ENCODE measurements around the gene SLC35A2. TPM values are rescaled to one million over a fixed set of nuclear protein-coding genes. Genes with fewer than 3 reads are reported as not detected.

SLC35A2 gene
- total and polyA plus RNA-seq, 2 of the 4 experiments (the other 2 are of a cell fraction), result 10.8 to 48.3 TPM

DNA sequence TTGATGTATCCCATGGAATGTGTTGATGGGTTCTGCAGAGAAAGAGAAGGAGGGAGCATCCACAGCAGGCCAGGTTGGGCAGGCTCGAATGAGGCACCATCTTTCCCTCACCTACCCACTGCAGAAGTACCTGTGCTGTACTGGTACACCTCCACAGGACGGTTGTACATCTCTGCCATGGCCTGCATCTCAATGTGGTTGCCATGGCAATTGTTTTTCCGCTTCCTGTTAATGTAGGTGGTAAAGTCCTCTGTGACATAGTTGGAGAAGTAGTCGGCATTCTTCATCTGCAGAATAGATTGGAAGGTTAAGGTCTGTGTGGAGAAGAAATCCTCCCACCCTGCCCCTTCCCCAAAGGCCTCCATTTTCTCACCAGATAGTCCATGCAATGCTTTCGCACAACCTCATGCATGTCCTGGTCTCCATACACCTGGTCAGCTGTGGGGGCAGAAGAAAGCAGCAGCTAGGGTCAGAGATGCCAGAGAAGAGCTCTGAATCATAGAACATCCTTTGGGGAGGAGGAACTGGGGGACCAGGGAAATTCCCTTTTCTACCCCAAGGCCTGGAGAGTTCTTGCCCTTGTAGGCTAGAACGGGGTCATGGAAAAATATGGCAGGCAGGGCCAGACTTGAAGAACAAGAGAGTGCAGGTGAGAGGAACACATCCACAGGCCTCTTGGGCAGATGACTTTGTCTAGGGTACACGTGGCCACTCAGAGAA lies 23.3 kb upstream of the SLC35A2 start:
- H3K27ac ChIP-seq (ENCODE audit: insufficient read depth, low read length), result no peak overlapping the region
- no peak overlapping the region for H3K56ac ChIP-seq (ENCODE audit: extremely low read depth, insufficient read depth, low read length)
- dilution Hi-C loops (cut with HindIII; ENCODE audit: low sequenced_read_pairs, unreplicated experiment), result no loop called here
- no peak overlapping the region for H4K91ac ChIP-seq (ENCODE audit: insufficient read depth, low read depth, low read length)
- no TSS peak for BruUV-seq (replicated peaks)
- no peak for ATAC-seq (ENCODE audit: low read depth)
- H2AFZ ChIP-seq (replicated peaks; ENCODE audit: low read length, poor library complexity), result no peak overlapping the region
- WGBS, 2 experiments (ENCODE audit: extremely low coverage in 2 of 2, insufficient read length in 1 of 2), result no CpG with 5 or more reads among the region's 7 CpGs
- no peak overlapping the region for H2BK20ac ChIP-seq (ENCODE audit: low read depth, low read length)
- no peak overlapping the region for H3K14ac ChIP-seq (replicated peaks; ENCODE audit: low read depth, low read length)
- POLR2A ChIA-PET (ENCODE audit: unreplicated experiment), result no interaction called here
- H2AK9ac ChIP-seq (replicated peaks; ENCODE audit: low read depth, low read length, poor library complexity), result no peak overlapping the region
- CTCF ChIA-PET, result no interaction called here
- no peak for DNase-seq
- H4K5ac ChIP-seq (ENCODE audit: low read depth, low read length), result no peak overlapping the region
- in situ Hi-C loops (cut with MboI; ENCODE audit: low sequenced_read_pairs), result no loop called here
- no peak overlapping the region for H3K23ac ChIP-seq (ENCODE audit: low read depth, low read length)
- H3K9me1 ChIP-seq (ENCODE audit: insufficient read depth, low read length), result no peaks in the 10 kb centered on the region; the same call in 1 of the 2 replicates
- no peaks in the 10 kb centered on the region; the same call in 1 of the 2 replicates for H3K4me1 ChIP-seq (ENCODE audit: control insufficient read depth, insufficient read depth, low read length)
- no peak overlapping the region for H2BK15ac ChIP-seq (ENCODE audit: low read depth, low read length)
- peaks cover 2 to 28% of the 10 kb centered on the region in 2 experiments for H3K79me1 ChIP-seq (ENCODE audit: low read depth in 1 of 2, low read length in 2 of 2)
- intact Hi-C loops (cut with micrococcal nuclease), result no loop called here
- no peak overlapping the region for H2BK120ac ChIP-seq (ENCODE audit: low read depth, low read length)
- H4K20me1 ChIP-seq (ENCODE audit: insufficient read depth, low read length), result peaks cover 18% of the 10 kb centered on the region
- no peaks in the 10 kb centered on the region for H3K27me3 ChIP-seq (ENCODE audit: control insufficient read depth, insufficient read depth, low read length)
- H3K9ac ChIP-seq (ENCODE audit: low read depth, low read length), result no peak overlapping the region
- H2BK5ac ChIP-seq (ENCODE audit: low read depth, low read length, poor library complexity, severe bottlenecking), result no peak overlapping the region
- no peak overlapping the region for H3K4me2 ChIP-seq (ENCODE audit: low read depth, low read length)
- H3K4ac ChIP-seq (ENCODE audit: low read depth, low read length), result no peak overlapping the region
- H3K9me3 ChIP-seq (ENCODE audit: control insufficient read depth, insufficient read depth, low read length), result no peaks in the 10 kb centered on the region
- H4K8ac ChIP-seq (ENCODE audit: low read depth in 2 of 2, low read length in 2 of 2), result no peak overlapping the region
- TF ChIP-seq, protein P1, sequence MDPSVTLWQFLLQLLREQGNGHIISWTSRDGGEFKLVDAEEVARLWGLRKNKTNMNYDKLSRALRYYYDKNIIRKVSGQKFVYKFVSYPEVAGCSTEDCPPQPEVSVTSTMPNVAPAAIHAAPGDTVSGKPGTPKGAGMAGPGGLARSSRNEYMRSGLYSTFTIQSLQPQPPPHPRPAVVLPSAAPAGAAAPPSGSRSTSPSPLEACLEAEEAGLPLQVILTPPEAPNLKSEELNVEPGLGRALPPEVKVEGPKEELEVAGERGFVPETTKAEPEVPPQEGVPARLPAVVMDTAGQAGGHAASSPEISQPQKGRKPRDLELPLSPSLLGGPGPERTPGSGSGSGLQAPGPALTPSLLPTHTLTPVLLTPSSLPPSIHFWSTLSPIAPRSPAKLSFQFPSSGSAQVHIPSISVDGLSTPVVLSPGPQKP (IDR thresholded peaks at IDR 0.05; ENCODE audit: borderline replicate concordance, low read depth, low read length), result no peak
- TF ChIP-seq BHLHE40 (IDR thresholded peaks at IDR 0.05; ENCODE audit: low read depth, low read length), result no peak
- no peak overlapping the region for H3K18ac ChIP-seq (ENCODE audit: low read depth, low read length)
- peaks cover 20% of the 10 kb centered on the region for H3K36me3 ChIP-seq (ENCODE audit: control insufficient read depth, insufficient read depth, low read length)
- H2AK5ac ChIP-seq (ENCODE audit: low read depth, low read length), result no peak overlapping the region
- no peak overlapping the region for H3K4me3 ChIP-seq (ENCODE audit: insufficient read depth, low read depth, low read length)

All from IMR-90 (cell line).